HepG2 (cell line): ENCODE measurements around the gene CLIP2. TPM values are rescaled to one million over a fixed set of nuclear protein-coding genes. Genes with fewer than 3 reads are reported as not detected.

Source experiments
- NCOA1 ChIP-seq: sonication (generic); formaldehyde crosslinking; IDR thresholded peaks from 2 replicates; pipeline ENCODE4 v1.9.0; 2021; ENCODE audit warnings: missing genetic modification reagents
- NCOA5 ChIP-seq: sonication (generic); formaldehyde crosslinking; IDR thresholded peaks from 2 replicates; pipeline ENCODE4 v1.4.0; 2020; ENCODE audit warnings: missing genetic modification reagents
- SP140L ChIP-seq: sonication (generic); formaldehyde crosslinking; IDR thresholded peaks from 2 replicates; pipeline ENCODE4 v1.4.0; 2020; ENCODE audit warnings: missing genetic modification reagents, borderline replicate concordance
- STAG1 ChIP-seq: sonication (generic); formaldehyde crosslinking; IDR thresholded peaks from 2 replicates; pipeline ENCODE4 v1.4.0; 2020; ENCODE audit warnings: missing genetic modification reagents
- STAT6 ChIP-seq: sonication (generic); formaldehyde crosslinking; IDR thresholded peaks from 2 replicates; pipeline ENCODE4 v1.4.0; 2020; ENCODE audit warnings: missing genetic modification reagents, mild to moderate bottlenecking, borderline replicate concordance
- TCF12 ChIP-seq, 2 experiments: fragments of 450-650 bp in 1 of 2; sonication (generic) in 1 of 2; formaldehyde crosslinking in 1 of 2; IDR thresholded peaks; 2 replicates each; pipeline versions ENCODE4 v1.6.1 to v1.8.0; 2017 to 2022; ENCODE audit warnings: antibody characterized with exemption in 1 of 2, mild to moderate bottlenecking in 1 of 2, missing genetic modification reagents in 1 of 2, moderate library complexity in 1 of 2
- ZBTB26 ChIP-seq: IDR thresholded peaks from 2 replicates; pipeline ENCODE4 v1.6.1; 2016; ENCODE audit warnings: missing compliant biosample characterization, missing genetic modification reagents, borderline replicate concordance
- ZNF10 ChIP-seq: sonication (generic); formaldehyde crosslinking; IDR thresholded peaks from 2 replicates; pipeline ENCODE4 v1.4.0; 2020; ENCODE audit warnings: mild to moderate bottlenecking, low read depth, missing genetic modification reagents, borderline replicate concordance
- ZNF350 ChIP-seq: sonication (generic); formaldehyde crosslinking; IDR thresholded peaks from 2 replicates; pipeline ENCODE4 v1.4.0; 2020; ENCODE audit warnings: mild to moderate bottlenecking, low read depth, missing genetic modification reagents, borderline replicate concordance
- ZNF790 ChIP-seq: sonication (generic); formaldehyde crosslinking; IDR thresholded peaks from 2 replicates; pipeline ENCODE4 v1.8.0; 2022; ENCODE audit warnings: missing genetic modification reagents, mild to moderate bottlenecking, borderline replicate concordance
- ZNF879 ChIP-seq: sonication (generic); formaldehyde crosslinking; IDR thresholded peaks from 2 replicates; pipeline ENCODE4 v1.8.1; 2023; ENCODE audit warnings: missing genetic modification reagents
- ZUFSP ChIP-seq: sonication (generic); formaldehyde crosslinking; IDR thresholded peaks from 2 replicates; pipeline ENCODE4 v1.9.0; 2021; ENCODE audit warnings: missing genetic modification reagents, mild to moderate bottlenecking, borderline replicate concordance
- polyA plus RNA-seq, 8 experiments: library from polyadenylated mRNA; depleted of rRNA in 3 of 8; stranded (reverse) in 7 of 8; unstranded in 1 of 8; fragments of >200 nt; fragmentation: Illumina TruSeq in 4 of 8; extraction: Trizol in 4 of 8; gene quantifications; 2 replicates each; pipeline versions ENCODE4 v1.2.1 to v1.2.3, GENCODE V29; 2011 to 2016; ENCODE audit warnings: low read depth in 4 of 8, missing spikeins in 1 of 8, mixed read lengths in 1 of 8; ENCODE audit not compliant: insufficient read depth in 1 of 8
- total RNA-seq, 5 experiments: library from RNA; depleted of rRNA; stranded (reverse); fragments of >200 nt; fragmentation: Illumina TruSeq; extraction: Trizol; gene quantifications; 2 replicates each; pipeline ENCODE4 v1.2.3, GENCODE V29; 2016; ENCODE audit warnings: low read depth in 1 of 5
- TF ChIP-seq, protein P1 (sequence below): sonication (generic); formaldehyde crosslinking; IDR thresholded peaks from 2 replicates; pipeline ENCODE4 v1.4.0; 2020; ENCODE audit warnings: missing genetic modification reagents, borderline replicate concordance
- TF ChIP-seq, protein P2 (sequence below), 2 experiments: sonication (generic) in 1 of 2; formaldehyde crosslinking in 1 of 2; IDR thresholded peaks; 2 replicates each; pipeline versions ENCODE4 v1.4.0 to v1.6.1; 2016 to 2020; ENCODE audit warnings: borderline replicate concordance in 1 of 2, low read depth in 1 of 2, mild to moderate bottlenecking in 1 of 2, missing genetic modification reagents in 1 of 2

CLIP2 gene
- total and polyA plus RNA-seq, 2 of the 13 experiments (the other 11 are each of a cell fraction or from before 2014, with no cell fraction given): 6.5 to 17.4 TPM

GRCh38 chr7:74453322-74454011 is 164.3 kb downstream of the CLIP2 start, which contains the start of gene GTF2IRD1 (continued):
- TF ChIP-seq, protein P1, sequence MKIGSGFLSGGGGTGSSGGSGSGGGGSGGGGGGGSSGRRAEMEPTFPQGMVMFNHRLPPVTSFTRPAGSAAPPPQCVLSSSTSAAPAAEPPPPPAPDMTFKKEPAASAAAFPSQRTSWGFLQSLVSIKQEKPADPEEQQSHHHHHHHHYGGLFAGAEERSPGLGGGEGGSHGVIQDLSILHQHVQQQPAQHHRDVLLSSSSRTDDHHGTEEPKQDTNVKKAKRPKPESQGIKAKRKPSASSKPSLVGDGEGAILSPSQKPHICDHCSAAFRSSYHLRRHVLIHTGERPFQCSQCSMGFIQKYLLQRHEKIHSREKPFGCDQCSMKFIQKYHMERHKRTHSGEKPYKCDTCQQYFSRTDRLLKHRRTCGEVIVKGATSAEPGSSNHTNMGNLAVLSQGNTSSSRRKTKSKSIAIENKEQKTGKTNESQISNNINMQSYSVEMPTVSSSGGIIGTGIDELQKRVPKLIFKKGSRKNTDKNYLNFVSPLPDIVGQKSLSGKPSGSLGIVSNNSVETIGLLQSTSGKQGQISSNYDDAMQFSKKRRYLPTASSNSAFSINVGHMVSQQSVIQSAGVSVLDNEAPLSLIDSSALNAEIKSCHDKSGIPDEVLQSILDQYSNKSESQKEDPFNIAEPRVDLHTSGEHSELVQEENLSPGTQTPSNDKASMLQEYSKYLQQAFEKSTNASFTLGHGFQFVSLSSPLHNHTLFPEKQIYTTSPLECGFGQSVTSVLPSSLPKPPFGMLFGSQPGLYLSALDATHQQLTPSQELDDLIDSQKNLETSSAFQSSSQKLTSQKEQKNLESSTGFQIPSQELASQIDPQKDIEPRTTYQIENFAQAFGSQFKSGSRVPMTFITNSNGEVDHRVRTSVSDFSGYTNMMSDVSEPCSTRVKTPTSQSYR: no peak
- TF ChIP-seq, protein P2, sequence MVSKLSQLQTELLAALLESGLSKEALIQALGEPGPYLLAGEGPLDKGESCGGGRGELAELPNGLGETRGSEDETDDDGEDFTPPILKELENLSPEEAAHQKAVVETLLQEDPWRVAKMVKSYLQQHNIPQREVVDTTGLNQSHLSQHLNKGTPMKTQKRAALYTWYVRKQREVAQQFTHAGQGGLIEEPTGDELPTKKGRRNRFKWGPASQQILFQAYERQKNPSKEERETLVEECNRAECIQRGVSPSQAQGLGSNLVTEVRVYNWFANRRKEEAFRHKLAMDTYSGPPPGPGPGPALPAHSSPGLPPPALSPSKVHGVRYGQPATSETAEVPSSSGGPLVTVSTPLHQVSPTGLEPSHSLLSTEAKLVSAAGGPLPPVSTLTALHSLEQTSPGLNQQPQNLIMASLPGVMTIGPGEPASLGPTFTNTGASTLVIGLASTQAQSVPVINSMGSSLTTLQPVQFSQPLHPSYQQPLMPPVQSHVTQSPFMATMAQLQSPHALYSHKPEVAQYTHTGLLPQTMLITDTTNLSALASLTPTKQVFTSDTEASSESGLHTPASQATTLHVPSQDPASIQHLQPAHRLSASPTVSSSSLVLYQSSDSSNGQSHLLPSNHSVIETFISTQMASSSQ (IDR thresholded peaks at IDR 0.05; ENCODE audit: low read depth): no peak
- TF ChIP-seq, protein P2 (CRISPR knock-in tag; IDR thresholded peaks at IDR 0.05; ENCODE audit: borderline replicate concordance): no peak
- TF ChIP-seq SP140L (CRISPR knock-in tag): no peak
- TF ChIP-seq NCOA1 (CRISPR knock-in tag): no peak
- TF ChIP-seq STAG1: no peak
- no peak for TF ChIP-seq ZBTB26 (CRISPR knock-in tag)
- no peak for TF ChIP-seq ZNF10 (CRISPR knock-in tag)
- no peak for TF ChIP-seq ZNF879 (CRISPR knock-in tag)
- no peak for TF ChIP-seq NCOA5
- TF ChIP-seq TCF12 (IDR thresholded peaks at IDR 0.05): no peak
- no peak for TF ChIP-seq TCF12 (CRISPR knock-in tag; IDR thresholded peaks at IDR 0.05)
- no peak for TF ChIP-seq ZNF790 (CRISPR knock-in tag)
- TF ChIP-seq ZNF350: no peak
- TF ChIP-seq ZUFSP (CRISPR knock-in tag): no peak
- no peak for TF ChIP-seq STAT6 (CRISPR knock-in tag)
